GM19239 (cell line): ENCODE results near the gene ARMH1.

Experiments
- DNase-seq: peaks from one replicate; pipeline ENCODE4 v3.0.0; 2011; ENCODE audit warnings: low spot score; ENCODE audit not compliant: insufficient read length
- FAIRE-seq: peaks from 2 replicates; lab custom pipeline; 2011; peaks lifted over from hg19 to GRCh38; lab: Jason Lieb, UNC

The ARMH1 gene

GRCh38 chr1:44643721-44644334 lies 30.7 kb upstream of the ARMH1 start:
- DNase-seq (no peak), FAIRE-seq (no peak)

GRCh38 chr1:44644806-44645205 lies 29.7 kb upstream of the ARMH1 start:
- no peak for FAIRE-seq

GRCh38 chr1:44645476-44646244 lies 28.9 kb upstream of the ARMH1 start:
- DNase-seq (no peak), FAIRE-seq (no peak)

More at GRCh38 chr1:44644806-44645205, 29.7 kb upstream of the ARMH1 start:
- DNase-seq: no peak

GRCh38 chr1:44646261-44647110 lies 28.0 kb upstream of the ARMH1 start:
- no peak for DNase-seq
- no peak for FAIRE-seq

GRCh38 chr1:44647896-44648295 lies 26.6 kb upstream of the ARMH1 start:
- no peak for FAIRE-seq
- DNase-seq: no peak

DNA sequence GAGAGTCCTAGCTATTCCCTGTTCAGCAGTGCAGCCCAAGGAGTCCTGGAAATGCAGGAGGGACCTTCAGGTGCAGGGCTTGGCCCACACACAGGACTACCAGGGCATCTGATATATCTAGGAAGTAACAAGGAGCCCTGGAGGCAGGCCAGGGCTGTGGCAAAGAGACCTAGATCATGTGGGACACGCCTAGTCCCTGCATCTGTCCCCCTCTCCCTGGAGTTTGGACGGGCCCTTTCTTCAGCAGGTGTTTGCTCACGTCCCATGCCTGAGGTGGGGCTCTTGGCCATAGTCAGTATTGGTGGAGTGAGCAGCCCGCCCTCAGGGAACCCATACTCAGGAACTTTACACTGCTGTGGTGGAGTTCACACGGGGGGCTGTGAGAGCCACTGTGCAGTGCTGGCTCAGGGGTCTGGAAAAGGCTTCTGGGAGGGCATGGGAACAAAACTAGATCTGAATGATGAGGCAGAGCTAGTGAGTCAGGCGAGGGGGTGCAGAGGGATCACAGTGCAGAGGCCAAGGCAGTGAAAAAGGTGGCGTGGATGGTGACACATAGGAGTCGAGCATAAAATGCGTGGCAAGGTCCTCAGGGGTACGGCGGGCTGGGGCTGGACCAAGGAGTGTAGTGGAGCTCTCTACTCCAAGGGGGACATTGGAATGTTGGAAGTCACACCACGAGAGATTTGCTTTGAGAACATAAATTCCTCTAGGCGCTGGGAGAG lies 25.8 kb upstream of the ARMH1 start:
- DNase-seq (no peak), FAIRE-seq (no peak)

GRCh38 chr1:44649788-44650158 lies 24.7 kb upstream of the ARMH1 start:
- no peak for DNase-seq
- FAIRE-seq: no peak

- FAIRE-seq (no peak), DNase-seq (no peak)
These were observed 24.2 kb upstream of the ARMH1 start for GRCh38 chr1:44650159-44650831.

DNA sequence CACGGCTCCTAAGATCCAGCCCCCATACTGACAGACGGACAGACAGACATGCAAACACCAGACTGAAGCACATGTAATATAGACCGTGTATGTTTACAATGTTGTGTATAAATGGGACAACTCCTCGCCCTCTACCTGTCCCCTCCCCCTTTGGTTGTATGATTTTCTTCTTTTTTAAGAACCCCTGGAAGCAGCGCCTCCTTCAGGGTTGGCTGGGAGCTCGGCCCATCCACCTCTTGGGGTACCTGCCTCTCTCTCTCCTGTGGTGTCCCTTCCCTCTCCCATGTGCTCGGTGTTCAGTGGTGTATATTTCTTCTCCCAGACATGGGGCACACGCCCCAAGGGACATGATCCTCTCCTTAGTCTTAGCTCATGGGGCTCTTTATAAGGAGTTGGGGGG lies 23.4 kb upstream of the ARMH1 start:
- FAIRE-seq (no peak), DNase-seq (no peak)

DNA sequence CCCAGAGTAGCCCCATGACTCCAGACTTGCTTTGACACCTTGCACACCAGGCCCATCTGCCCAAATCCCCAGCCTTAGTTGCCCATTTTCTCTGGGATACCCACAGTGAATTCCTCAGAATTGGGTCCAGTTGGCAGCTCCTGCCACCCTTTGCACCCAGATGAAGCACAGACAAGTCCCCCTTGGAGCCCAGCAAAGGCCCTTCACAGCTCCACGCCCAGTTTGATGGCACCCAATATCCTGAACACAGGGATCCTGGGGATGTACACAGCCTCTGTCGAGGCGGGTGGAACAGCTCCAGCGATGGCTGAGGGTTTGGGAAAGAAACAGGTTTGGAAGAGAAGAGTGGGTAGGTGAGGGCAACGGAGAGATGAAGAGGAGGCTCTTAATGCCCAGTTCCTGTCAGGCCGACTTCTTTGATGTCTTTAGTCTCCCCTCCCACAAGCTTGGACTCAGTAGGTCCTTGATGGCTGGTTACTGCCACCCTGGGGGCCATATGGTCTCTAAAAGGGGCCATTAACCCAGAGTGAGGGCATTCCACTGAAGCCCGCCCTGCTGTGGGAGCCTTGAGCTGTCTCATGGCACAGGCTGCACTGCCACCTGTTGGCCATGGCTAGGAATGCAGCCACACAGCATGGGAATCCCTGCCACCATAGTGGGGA lies 21.9 kb upstream of the ARMH1 start:
- DNase-seq: peak; percentile 89
- FAIRE-seq: peak; percentile 89

DNA sequence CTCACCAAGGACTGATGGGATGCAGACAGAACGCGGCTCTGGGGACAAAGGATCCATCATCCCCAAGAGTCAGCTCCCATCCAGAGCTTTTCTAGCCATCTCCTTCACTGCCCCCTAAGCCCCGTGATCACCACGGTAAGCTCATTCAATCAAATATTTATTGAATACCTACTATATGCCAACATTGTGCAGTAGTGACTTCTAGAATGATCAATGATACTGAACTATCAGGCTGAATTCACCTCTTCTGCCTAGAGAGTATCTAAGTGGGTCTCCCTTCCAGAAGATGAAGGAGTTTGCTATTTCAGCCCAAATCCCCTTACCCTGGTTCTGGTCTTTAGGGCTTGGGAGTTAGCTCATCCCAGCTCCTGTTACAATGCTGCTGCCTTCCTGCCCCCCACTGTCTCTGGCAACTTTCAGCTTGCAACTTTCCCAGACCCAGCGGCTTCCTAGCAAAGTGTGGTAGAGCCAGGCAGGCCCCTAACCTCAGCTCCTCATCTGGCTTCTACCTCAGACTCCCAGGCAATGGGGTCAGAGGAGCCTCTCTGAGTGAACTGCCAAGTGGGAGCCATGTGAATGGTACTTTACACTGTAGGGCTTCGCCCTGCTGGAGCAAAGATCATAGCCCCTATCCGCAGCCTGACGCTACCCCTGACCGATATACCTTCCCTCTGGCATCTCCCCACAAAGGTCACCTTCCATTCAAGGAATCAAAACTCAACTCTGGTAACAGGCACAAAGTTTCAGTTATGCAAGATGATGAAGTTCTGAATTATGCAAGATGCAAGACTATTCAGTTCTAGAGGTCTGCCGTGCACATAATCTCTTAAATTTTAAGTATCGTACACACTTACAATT lies 21.2 kb upstream of the ARMH1 start:
- no peak for DNase-seq
- no peak for FAIRE-seq

GRCh38 chr1:44654621-44655187 lies 19.8 kb upstream of the ARMH1 start:
- FAIRE-seq (no peak), DNase-seq (no peak)

DNA sequence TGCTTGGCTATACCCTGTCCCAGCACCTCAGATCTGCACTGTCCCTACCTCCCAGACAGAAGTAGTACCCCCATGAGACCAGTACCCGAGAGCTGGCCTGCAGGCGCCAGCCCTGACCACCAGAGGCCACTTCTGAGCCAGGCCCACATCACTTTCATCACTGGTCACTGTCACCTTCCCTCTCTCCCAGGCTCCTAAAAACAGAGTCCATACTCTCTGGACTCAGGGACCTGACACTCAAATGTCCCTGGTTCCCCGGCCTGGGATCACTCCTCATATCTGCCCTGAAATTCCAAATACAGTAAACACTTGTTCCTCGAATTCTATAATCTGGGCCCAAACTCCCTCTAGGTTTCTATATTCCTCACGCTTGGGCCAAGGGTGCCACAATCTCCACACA lies 18.9 kb upstream of the ARMH1 start:
- no peak for FAIRE-seq

DNA sequence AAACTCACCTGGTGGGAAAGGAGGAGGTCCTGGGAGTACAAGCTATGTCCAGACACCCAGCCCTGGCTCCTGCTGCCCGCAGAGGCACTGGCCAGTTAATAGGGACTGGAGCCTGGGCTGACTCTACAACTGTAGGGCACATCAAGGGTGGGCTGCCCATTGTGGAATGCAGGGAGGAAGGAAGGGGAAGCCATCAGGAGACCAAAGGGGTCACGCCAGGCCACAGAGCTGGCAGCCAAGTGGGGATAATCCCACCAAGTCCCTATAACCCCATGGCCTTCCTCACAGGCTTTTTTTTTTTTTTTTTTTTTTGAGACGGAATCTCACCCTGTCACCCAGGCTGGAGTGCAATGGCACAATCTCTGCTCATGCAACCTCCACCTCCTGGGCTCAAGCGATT lies 14.9 kb upstream of the ARMH1 start:
- FAIRE-seq (no peak), DNase-seq (no peak)

More for the DNA sequence above, 18.9 kb upstream of the ARMH1 start:
- DNase-seq: no peak

- FAIRE-seq (no peak), DNase-seq (no peak)
These were observed 14.3 kb upstream of the ARMH1 start for GRCh38 chr1:44660176-44660575.

- FAIRE-seq (no peak), DNase-seq (no peak)
These were observed 12.5 kb upstream of the ARMH1 start for GRCh38 chr1:44661781-44662682.

DNA sequence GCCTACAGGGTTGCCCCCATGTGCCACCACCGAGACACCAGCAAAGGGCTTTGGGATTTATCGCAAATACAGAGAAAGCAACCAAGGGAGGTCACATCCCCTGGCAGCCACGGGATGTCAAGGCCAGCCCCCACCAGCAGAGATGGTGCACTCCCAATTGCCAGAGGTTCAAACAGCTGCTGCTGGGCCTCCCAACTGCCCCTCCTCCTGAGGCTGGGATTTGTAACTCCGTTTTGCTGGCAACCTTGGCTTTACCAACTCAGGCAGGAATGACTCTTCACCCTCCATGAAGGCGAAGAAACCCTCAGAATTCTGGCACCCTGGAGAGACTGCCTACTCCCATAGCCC lies 11.9 kb upstream of the ARMH1 start:
- DNase-seq: no peak
- FAIRE-seq: no peak
